Left cardiac atrium (tissue), 4 donors: ENCODE measurements around the gene PMP22. TPM values are rescaled to one million over a fixed set of nuclear protein-coding genes. Genes with fewer than 3 reads are reported as not detected.
A peak's percentile ranks its signal among the peaks of the same experiment; 100 is the strongest.
"Not testable (repeated sequence)": the region's sequence is repeated elsewhere in the genome, so short reads cannot be mapped to it uniquely, and the experiment has no call there.

Experiments used
- ATAC-seq, 2 donors: fragments of 200-7000 bp; cut with Tn5 transposase; one replicate each; pipeline ENCODE4 v1.9.1; 2020; ENCODE audit warnings: mild to moderate bottlenecking in 2 of 2, moderate library complexity in 2 of 2
- DNase-seq: peaks from one replicate; pipeline ENCODE4 v3.0.0-alpha.2; 2020
- intact Hi-C, 2 donors: fragments of 100-400 bp; cut with DNase I; formaldehyde crosslinking; loops; one replicate each; pipeline versions ENCODE4 v1.14.1 to v1.15.1; 2022 to 2023
- total RNA-seq, 2 donors: library from RNA; stranded (reverse); fragmentation: NEBNext Ultra II Directional; extraction: Animal tissue kit (Norgen Biotek cat#: 25700); gene quantifications; one replicate each; pipeline ENCODE4 v1.2.1, GENCODE V29; 2021
- donor health status: DM: no; HTN: yes; CAD: no.
- donor health status: DM: no; HTN: yes; CAD: no; lungs with severe emphysema.
- donor health status: DM: yes; HTN: yes; CAD: no.
- donor health status: Dilated cardiomyopathy.

PMP22 gene
- total RNA-seq, 2 donors from 2014 or later: 133 to 163 TPM

DNA sequence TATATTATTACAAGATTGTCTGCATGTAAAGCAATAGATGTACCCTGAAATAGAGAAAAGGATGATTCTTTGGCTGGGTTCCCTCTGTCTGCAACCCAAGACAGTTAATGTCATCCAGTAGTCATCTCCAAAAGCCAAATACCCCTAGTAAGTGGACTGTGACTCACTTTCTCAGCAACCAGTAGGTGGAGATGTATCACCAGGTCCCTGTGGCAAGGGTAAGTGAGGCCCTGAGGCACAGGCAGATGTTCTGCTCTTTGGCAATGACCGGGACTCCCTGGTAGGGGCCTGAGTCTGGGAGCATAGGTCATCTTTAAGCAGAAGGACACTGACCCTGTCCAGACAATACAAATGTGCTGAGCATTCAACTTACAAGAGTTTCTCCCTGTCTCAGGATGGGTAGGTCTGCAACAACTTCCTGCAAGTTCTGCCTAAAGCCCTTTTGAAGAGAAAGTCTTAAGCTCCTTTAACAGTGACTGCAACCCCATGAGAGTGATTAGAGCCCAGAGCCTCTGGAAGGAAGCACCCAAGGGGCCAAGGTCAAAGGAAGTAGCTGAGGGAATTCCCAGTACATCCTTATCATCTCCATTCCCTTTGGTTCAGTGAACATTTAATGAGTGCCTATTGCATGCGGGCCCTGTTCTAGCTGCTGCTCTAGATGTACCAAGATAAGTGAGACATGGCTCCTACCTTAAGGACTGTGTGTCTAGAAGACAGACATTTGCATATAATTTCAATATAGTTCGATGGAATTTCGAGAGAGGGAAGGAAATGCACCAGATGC, 31.9 kb downstream of the PMP22 start:
- ATAC-seq (peak; percentile 32 to 74), DNase-seq (no peak)
- intact Hi-C loops: no loop called here

GRCh38 chr17:15232517-15232915, 32.6 kb downstream of the PMP22 start:
- DNase-seq (no peak), ATAC-seq (peak; percentile 88 to 89)
- intact Hi-C loops: no loop called here

DNA sequence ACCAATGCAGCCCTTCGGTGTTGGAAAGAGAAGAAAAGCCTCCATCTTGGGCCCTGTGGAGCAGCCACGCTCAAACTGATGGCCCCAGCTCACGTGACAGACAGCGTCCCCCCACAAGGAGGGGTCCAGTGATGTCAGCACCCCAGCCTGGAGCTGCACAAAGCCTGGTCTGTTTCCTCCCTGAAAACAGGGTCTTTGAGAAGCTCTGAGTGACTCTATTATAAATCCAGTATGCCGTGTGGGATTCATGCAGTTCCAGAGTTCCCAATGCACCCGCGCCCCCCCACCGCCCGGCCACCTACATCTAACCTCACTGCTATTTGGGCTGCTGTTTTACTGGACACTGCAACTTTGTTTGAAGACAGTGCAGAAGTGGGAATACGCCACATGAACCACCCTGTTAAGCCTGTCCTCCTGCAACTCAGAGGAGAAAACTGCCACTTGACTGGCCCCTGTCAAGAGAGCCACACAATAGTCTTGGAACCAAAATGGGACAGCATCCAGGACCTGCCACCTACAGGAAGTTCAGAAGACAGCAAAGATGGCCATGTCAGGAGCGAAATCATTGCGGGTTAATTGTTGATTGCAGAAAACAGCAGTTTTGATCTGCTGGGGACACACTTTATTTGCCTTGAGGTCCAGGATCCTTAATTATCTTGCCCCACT, 33.1 kb downstream of the PMP22 start:
- intact Hi-C loops: no loop called here
- DNase-seq (no peak), ATAC-seq (peak; percentile 39 to 51)

DNA sequence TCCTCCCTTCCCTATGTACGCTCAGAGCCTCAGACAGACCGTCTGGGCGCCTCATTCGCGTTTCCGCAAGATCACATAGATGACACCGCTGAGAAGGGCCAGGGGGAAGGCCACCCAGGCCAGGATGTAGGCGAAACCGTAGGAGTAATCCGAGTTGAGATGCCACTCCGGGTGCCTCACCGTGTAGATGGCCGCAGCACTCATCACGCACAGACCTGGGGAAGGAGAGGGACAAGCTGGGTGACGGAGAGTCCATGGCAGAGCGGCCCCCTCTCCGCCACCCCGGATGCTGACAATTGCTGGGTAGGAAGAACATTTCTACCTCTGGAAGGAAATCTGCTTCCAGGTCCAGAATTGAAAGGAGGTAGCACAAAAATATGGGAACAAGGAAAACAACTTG, 34.3 kb downstream of the PMP22 start:
- ATAC-seq: no peak
- intact Hi-C loops: no loop called here

GRCh38 chr17:15221827-15222226, 43.3 kb downstream of the PMP22 start:
- DNase-seq, ATAC-seq, intact Hi-C loops: not testable (repeated sequence)

More for the DNA sequence above, 34.3 kb downstream of the PMP22 start:
- DNase-seq: no peak

DNA sequence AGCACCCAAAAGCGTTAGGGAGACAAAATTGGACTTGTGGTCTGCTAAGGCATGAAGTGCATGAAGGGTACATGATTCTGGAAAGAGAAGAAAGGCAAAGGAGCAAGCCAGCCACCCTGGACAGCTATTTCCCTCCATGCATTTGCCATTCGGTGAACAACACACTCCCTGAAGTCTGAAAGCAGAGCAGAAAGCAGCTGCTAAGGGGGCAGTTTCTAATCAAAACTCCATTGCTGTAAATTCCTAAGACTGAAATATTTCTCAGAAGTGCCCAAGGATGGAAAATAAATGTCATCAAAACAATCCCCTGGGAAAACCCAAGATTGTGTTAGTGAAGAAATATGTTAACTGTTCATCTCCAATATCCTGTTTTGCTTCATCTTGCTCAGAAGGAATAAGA, 44.3 kb downstream of the PMP22 start:
- ATAC-seq (no peak), DNase-seq (no peak)
- intact Hi-C loops: no loop called here

DNA sequence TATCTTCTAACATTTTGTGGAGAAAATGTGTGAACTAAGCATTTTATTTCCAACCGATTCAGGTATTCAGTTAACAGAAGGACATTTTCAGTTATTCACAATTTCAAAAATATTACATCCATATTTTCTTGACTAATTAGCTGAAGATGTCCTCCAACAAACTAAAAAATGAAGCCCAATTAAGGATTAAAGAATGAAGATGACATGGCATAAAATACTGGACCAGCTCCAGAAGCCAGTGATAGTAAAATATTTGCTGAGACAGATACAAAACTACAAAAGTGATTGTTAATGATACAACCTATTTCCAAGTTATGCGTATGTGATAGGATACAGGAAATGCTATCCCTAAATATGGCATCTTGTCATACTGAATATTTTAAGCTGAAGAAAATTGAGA, 48.6 kb downstream of the PMP22 start:
- intact Hi-C loops: no loop called here
- ATAC-seq: no peak

DNA sequence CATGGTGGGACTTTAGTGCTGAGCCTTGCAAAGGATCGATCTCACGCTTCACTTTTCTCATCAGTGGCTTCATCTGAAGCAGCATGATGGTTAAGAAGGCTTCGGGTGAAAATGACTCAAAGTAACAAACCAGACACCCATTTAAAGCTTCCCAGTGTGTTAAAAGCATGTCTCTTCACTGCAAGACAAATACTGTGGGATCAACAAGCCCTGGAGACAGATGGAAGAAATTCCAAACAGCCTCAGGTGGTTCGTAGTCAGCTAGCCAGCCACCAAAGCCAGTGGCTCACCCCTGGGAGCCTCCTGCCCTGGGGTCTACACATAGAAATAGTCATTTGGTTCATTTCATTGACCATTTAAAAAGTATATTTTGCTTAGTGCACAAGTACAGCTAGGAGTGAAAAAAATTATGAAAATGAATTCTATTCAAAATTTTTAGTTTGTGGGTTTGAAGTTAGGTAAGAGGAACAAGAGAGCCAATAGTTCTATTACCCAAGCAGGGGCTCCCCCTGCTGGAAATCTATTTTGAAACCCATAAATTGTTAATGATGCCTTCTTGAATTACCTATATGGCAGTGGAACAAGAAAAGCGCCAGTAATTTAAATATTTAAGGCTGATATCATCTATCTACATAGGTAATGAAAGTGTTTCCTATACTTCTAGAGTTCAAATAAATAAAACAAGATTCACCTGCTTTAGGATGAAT, 51.6 kb downstream of the PMP22 start:
- intact Hi-C loops: no loop called here
- ATAC-seq (no peak), DNase-seq (no peak)

More for the DNA sequence above, 48.6 kb downstream of the PMP22 start:
- no peak for DNase-seq

DNA sequence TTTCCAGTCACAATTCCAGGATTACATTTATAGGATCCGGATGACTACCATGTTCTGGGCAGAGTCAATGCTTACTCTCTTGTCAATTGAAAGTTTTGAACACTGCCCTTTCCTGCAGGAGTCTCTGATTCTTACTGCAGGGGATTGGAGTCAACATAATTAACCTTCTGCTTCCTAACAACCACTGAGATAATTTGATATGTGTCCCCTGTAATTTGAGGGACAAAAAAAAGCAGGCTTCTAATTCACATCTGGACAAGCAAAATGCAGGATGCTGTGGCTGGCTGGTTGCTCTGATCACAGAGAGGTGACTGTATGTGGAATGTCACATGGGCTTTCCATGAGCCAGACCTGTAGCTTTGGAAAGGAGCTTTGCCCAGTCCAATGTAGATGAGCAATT, 54.9 kb downstream of the PMP22 start:
- no peak for ATAC-seq

GRCh38 chr17:15203062-15203461, 62.1 kb downstream of the PMP22 start:
- DNase-seq, intact Hi-C loops, ATAC-seq: not testable (repeated sequence)

More for the DNA sequence above, 54.9 kb downstream of the PMP22 start:
- intact Hi-C loops: no loop called here
- DNase-seq: no peak

DNA sequence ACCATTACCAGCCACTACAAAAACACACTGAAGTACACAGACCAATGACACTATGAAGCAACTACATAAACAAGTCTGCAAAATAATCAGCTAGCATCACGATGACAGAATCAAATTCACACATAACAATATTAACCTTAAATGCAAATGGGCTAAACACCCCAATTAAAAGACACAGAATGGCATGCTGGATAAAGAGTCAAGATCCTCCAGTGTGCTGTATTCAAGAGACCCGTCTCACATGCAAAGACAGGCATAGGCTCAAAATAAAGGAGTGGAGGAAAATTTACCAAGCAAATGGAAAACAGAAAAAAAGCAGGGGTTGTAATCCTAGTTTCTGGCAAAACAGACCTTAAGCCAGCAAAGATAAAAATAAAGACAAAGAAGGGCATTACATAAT, 64.6 kb downstream of the PMP22 start:
- intact Hi-C loops, ATAC-seq: not testable (repeated sequence)

DNA sequence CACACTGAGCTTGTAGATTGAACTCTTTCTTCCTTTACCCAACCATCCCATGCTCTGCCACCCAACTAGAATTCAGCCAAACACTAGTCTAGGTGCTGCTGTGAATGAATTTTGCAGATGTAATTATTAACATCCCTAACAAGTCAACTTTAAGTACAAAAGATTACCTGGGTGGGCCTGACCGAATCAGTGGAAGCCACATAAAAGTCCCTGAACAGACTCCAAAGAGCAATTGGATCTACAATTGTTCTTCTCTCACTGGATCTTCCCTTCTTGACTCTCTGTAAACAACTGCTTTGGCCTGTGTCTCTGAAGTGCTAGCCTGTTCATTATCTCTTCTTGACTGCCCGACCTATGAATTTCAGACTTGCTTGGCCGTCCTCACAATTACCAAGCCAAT, 67.9 kb downstream of the PMP22 start:
- no peak for ATAC-seq
- intact Hi-C loops: no loop called here
- DNase-seq: no peak

More for the DNA sequence above, 64.6 kb downstream of the PMP22 start:
- DNase-seq: not testable (repeated sequence)

GRCh38 chr17:15194859-15195277, 70.3 kb downstream of the PMP22 start:
- ATAC-seq: no peak
- intact Hi-C loops: no loop called here
- no peak for DNase-seq

- DNase-seq: no peak
- peak; percentile 94 to 97 for ATAC-seq
- intact Hi-C loops: no loop called here
Measured at GRCh38 chr17:15185625-15185991, 79.5 kb downstream of the PMP22 start.

- DNase-seq: no peak
- ATAC-seq: peak in 1 of 2 donors; percentile 17
- intact Hi-C loops: no loop called here
Measured at GRCh38 chr17:15184872-15185624, 80.1 kb downstream of the PMP22 start.

DNA sequence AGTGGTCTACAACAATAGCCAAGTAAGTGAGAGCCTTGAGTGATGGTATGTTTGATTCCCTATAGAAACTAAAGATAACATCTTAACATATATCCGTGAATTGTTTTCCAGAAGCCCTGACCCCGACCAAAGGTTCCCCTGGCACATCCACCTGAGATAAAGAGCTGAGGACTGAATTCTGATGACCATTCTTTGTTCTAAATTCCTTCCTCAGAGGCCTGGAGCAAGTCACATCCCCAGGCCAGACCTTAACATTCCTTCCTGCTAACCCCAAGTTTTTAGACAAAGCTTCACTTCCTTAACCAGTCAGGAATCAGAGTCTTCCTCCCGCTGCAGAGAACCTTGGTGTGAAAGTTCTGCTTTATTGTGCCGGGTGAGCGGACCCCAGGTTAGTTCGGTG, 83.3 kb downstream of the PMP22 start:
- intact Hi-C loops: no loop called here
- no peak for ATAC-seq
- DNase-seq: no peak

GRCh38 chr17:15181333-15181732, 83.8 kb downstream of the PMP22 start:
- DNase-seq (no peak), ATAC-seq (no peak)
- intact Hi-C loops: no loop called here

DNA sequence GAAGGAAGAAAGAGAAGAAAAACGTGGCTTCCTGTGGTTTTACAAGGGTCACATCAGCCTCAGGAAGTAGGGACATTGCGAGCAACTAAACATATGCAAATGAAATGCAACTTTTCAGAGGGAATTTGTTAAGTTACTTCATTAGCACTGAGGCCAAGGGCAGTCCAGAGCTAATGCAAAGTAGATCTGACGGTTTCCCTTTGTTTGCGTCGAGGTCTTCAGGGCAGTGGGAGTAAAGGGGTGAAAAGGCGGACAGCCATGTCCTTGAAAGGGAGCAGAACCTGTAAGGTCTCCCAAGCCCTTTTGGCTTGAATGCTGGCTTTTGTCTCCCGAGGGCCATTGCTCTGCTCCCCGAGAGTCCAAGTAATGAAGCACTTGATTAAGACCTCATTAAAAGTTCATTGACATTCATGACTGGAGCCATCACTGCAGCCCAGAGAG, 85.0 kb downstream of the PMP22 start:
- ATAC-seq (no peak), DNase-seq (no peak)
- intact Hi-C loops: no loop called here
